Activated CD8-positive, alpha-beta memory T cell treated with anti-CD3 and anti-CD28 coated beads, Interleukin-2, amount 10 ng/mL, durations not matched to agents 7 days and 5 days (primary cell): ENCODE data around the gene SH3TC1. TPM values are rescaled to one million over a fixed set of nuclear protein-coding genes. Genes with fewer than 3 reads are reported as not detected.

Source experiments
- ATAC-seq: fragments of 150-1000 bp; cut with Tn5 transposase; one replicate; pipeline ENCODE4 v1.10.0; 2021; ENCODE audit warnings: moderate library complexity
- CTCF ChIA-PET: fragments of 350-600 bp; sonication (Branson Sonifier 250); formaldehyde crosslinking; loops from one replicate; lab custom pipeline; 2021; ENCODE audit warnings: antibody characterized with exemption; lab: Charles Lee
- DNase-seq: peaks from one replicate; pipeline ENCODE4 v3.0.0-alpha.2; 2020
- H3K27ac Mint-ChIP-seq: one replicate; pipeline ENCODE4 v1.8.0; 2021; ENCODE audit warnings: mild to moderate bottlenecking, mixed read lengths
- H3K27me3 Mint-ChIP-seq: one replicate; pipeline ENCODE4 v1.8.0; 2021; ENCODE audit warnings: mixed read lengths
- H3K36me3 Mint-ChIP-seq: one replicate; pipeline ENCODE4 v1.8.0; 2021; ENCODE audit warnings: mild to moderate bottlenecking, mixed read lengths
- H3K4me1 Mint-ChIP-seq: one replicate; pipeline ENCODE4 v1.8.0; 2021; ENCODE audit warnings: mixed read lengths
- H3K4me3 Mint-ChIP-seq: one replicate; pipeline ENCODE4 v1.8.0; 2021; ENCODE audit warnings: mild to moderate bottlenecking, moderate library complexity, mixed read lengths
- H3K9me3 Mint-ChIP-seq: one replicate; pipeline ENCODE4 v1.8.0; 2022; ENCODE audit warnings: low read depth, mixed read lengths
- total RNA-seq, 2 experiments: library from RNA; stranded (reverse); gene quantifications; one replicate each; pipeline ENCODE4 v1.2.3, GENCODE V29; 2021

The SH3TC1 gene
- total RNA-seq, 2 experiments from 2014 or later, result 6.0 to 10.7 TPM

- no peak for DNase-seq
- H3K27me3 Mint-ChIP-seq, result peaks cover 3% of the 10 kb centered on the region
- no peak for ATAC-seq
- H3K4me1 Mint-ChIP-seq, result peaks cover 23% of the 10 kb centered on the region
- H3K9me3 Mint-ChIP-seq, result no peaks in the 10 kb centered on the region
- H3K36me3 Mint-ChIP-seq, result no peaks in the 10 kb centered on the region
- H3K27ac Mint-ChIP-seq, result no peak overlapping the region
- H3K4me3 Mint-ChIP-seq, result no peak overlapping the region
- CTCF ChIA-PET, result interaction anchor here (0.6 to 1.6 kb wide), 3 partner anchors 13 to 75 kb away, joined by 3 to 7 read pairs (median 6); no protein-coding TSS in a partner anchor
These were observed 30.4 kb downstream of the SH3TC1 start for GRCh38 chr4:8229331-8229975.

DNA sequence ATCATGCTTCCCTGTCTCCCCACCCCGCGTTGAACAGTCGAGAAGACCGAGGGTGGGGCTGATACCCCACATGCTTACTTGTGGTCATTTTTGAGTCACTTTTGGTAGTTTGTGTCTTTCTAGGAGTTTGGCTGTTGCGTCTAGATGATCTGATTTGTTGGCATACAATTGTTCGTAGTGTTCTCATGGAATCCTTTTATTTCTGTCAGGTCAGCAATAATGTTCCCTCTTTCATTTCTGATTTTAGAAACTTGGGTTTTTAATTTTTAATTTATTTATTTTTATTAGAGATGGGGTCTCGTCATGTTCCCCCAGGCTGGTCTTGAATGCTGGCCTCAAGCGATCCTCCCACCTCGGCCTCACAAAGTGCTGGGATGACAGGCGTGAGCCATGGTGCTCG, 30.9 kb downstream of the SH3TC1 start:
- Mint-ChIP-seq H3K9me3 (no peaks in the 10 kb centered on the region), H3K36me3 (no peaks in the 10 kb centered on the region), H3K27ac (no peak overlapping the region), H3K4me1 (peaks cover 17% of the 10 kb centered on the region), H3K4me3 (no peak overlapping the region), H3K27me3 (peaks cover 3% of the 10 kb centered on the region)
- ATAC-seq (no peak), DNase-seq (no peak)
- CTCF ChIA-PET, result interaction anchor here (0.6 to 1.6 kb wide), 2 partner anchors 53 to 74 kb away, joined by 3 to 6 read pairs; no protein-coding TSS in a partner anchor

DNA sequence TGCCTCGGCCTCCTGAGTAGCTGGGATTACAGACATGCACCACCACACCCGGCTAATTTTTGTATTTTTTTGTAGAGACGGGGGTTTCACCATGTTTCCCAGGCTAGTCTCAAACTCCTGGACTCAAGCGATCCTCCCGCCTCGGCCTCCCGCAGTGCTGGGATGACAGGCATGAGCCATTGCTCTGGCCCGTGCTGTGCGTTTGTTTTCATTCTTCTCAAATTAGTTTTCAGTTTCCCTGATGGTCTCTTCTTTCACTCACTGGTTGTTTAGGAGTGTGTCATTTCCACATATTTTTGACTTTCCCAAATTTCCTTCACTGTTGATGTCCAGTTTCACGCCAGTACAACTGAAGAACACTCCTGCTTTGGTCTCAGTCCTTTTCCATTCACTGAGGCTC, 31.8 kb downstream of the SH3TC1 start:
- H3K4me3 Mint-ChIP-seq, result no peak overlapping the region

GRCh38 chr4:8231551-8232049, 32.5 kb downstream of the SH3TC1 start:
- no peak overlapping the region for H3K4me3 Mint-ChIP-seq
- H3K9me3 Mint-ChIP-seq, result no peaks in the 10 kb centered on the region
- CTCF ChIA-PET, result interaction anchor here (1.8 kb wide), 1 partner anchor 11 kb away, joined by 6 read pairs; no protein-coding TSS in a partner anchor
- H3K4me1 Mint-ChIP-seq, result peaks cover 9% of the 10 kb centered on the region
- H3K27ac Mint-ChIP-seq, result no peak overlapping the region
- peaks cover 3% of the 10 kb centered on the region for H3K27me3 Mint-ChIP-seq
- no peak for ATAC-seq
- H3K36me3 Mint-ChIP-seq, result no peaks in the 10 kb centered on the region
- no peak for DNase-seq

More for the DNA sequence above, 31.8 kb downstream of the SH3TC1 start:
- CTCF ChIA-PET, result interaction anchor here (0.7 to 1.8 kb wide), 2 partner anchors 12 to 173 kb away, joined by 4 to 6 read pairs; no protein-coding TSS in a partner anchor
- H3K9me3 Mint-ChIP-seq, result no peaks in the 10 kb centered on the region
- H3K4me1 Mint-ChIP-seq, result peaks cover 9% of the 10 kb centered on the region
- ATAC-seq, result no peak
- peaks cover 3% of the 10 kb centered on the region for H3K27me3 Mint-ChIP-seq
- no peak overlapping the region for H3K27ac Mint-ChIP-seq
- no peak for DNase-seq
- no peaks in the 10 kb centered on the region for H3K36me3 Mint-ChIP-seq

DNA sequence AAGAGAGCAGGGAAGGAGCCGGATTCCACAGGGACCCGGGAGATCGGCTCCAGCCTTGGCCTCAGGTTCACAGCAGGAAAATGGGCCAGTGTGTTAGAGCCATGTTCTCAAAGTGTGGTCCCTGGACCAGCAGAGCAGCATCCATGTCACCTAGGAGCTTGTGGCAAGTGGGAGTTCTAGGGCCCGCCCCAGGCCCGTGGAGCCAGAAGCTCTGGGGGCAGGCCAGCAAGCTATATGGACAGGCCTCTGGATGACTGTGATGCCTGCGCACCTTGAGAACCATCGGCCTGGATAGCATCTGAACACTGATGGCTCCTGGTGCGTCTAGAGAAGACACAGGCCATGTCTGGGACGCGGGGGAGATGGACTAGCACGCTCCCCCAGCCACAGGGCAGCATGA, 33.7 kb downstream of the SH3TC1 start:
- Mint-ChIP-seq H3K4me1 (peaks cover 9% of the 10 kb centered on the region), H3K27me3 (peaks cover 3% of the 10 kb centered on the region), H3K27ac (no peak overlapping the region), H3K4me3 (no peak overlapping the region), H3K9me3 (no peaks in the 10 kb centered on the region), H3K36me3 (no peaks in the 10 kb centered on the region)
- CTCF ChIA-PET, result interaction anchor here (1.8 kb wide), 1 partner anchor 10 kb away, joined by 6 read pairs; no protein-coding TSS in a partner anchor
- ATAC-seq (no peak), DNase-seq (no peak)

GRCh38 chr4:8233672-8234484, 34.8 kb downstream of the SH3TC1 start:
- CTCF ChIA-PET, result no interaction called here
- H3K36me3 Mint-ChIP-seq, result no peaks in the 10 kb centered on the region
- no peak for ATAC-seq

DNA sequence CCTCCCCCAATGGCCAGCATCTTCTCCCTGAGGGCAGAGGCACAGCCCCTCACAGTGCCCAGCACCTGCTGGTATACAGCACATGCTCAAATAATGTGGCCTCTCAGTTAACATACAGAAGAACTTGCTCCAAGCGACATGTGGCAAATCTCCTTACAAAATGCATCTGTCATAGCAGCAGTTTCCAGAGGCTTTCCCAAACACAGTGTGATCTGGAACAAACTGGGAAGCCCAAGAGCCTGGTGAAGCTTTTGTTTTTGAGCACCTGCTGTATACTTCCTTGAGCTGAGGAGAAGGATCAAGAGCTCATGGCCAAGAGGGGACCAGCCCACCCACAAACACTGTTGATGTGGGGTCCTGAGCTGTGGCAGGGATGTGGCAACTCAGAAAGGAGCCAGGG, 35.6 kb downstream of the SH3TC1 start:
- Mint-ChIP-seq H3K36me3 (no peaks in the 10 kb centered on the region), H3K4me3 (no peak overlapping the region), H3K9me3 (no peaks in the 10 kb centered on the region), H3K27me3 (peaks cover 3% of the 10 kb centered on the region), H3K27ac (no peak overlapping the region), H3K4me1 (no peaks in the 10 kb centered on the region)
- ATAC-seq (no peak), DNase-seq (no peak)
- CTCF ChIA-PET, result no interaction called here

More at GRCh38 chr4:8233672-8234484, 34.8 kb downstream of the SH3TC1 start:
- no peak overlapping the region for H3K4me3 Mint-ChIP-seq
- H3K4me1 Mint-ChIP-seq, result peaks cover 3% of the 10 kb centered on the region
- H3K9me3 Mint-ChIP-seq, result no peaks in the 10 kb centered on the region
- DNase-seq, result no peak
- peaks cover 3% of the 10 kb centered on the region for H3K27me3 Mint-ChIP-seq
- H3K27ac Mint-ChIP-seq, result no peak overlapping the region

GRCh38 chr4:8235224-8235623, 36.1 kb downstream of the SH3TC1 start:
- DNase-seq (no peak), ATAC-seq (no peak)
- H3K27ac Mint-ChIP-seq, result no peak overlapping the region
- H3K9me3 Mint-ChIP-seq, result no peaks in the 10 kb centered on the region
- CTCF ChIA-PET, result interaction anchor here (1.1 to 1.4 kb wide), 2 partner anchors 58 to 169 kb away, joined by 3 to 5 read pairs; no protein-coding TSS in a partner anchor
- H3K4me1 Mint-ChIP-seq, result no peaks in the 10 kb centered on the region
- no peak overlapping the region for H3K4me3 Mint-ChIP-seq
- peaks cover 3% of the 10 kb centered on the region for H3K27me3 Mint-ChIP-seq
- H3K36me3 Mint-ChIP-seq, result no peaks in the 10 kb centered on the region

DNA sequence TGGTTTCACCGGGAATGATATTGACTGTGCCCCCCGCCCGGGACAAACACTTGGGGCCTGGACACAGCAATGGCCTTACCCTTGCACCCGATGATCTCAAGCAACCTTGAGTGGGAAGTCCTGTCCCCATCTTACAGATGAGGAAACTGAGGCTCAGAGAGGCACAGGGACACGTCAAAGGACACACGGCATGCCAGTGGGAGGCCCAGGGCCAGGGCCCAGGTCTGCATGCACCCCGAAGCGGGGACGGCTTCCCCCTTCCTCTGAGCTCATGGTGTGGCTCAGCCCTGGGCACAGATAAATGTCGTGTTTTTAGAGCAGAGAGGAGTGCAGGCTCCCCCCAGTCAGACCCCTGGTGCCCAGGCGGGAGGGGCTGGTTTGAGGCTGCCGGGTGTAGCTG, 36.6 kb downstream of the SH3TC1 start:
- Mint-ChIP-seq H3K36me3 (no peaks in the 10 kb centered on the region), H3K27ac (no peak overlapping the region), H3K4me1 (no peaks in the 10 kb centered on the region), H3K9me3 (no peaks in the 10 kb centered on the region), H3K27me3 (no peaks in the 10 kb centered on the region), H3K4me3 (no peak overlapping the region)
- ATAC-seq, result no peak
- CTCF ChIA-PET, result interaction anchor here (1.1 to 1.4 kb wide), 2 partner anchors 59 to 168 kb away, joined by 3 to 5 read pairs; no protein-coding TSS in a partner anchor
- DNase-seq, result no peak

DNA sequence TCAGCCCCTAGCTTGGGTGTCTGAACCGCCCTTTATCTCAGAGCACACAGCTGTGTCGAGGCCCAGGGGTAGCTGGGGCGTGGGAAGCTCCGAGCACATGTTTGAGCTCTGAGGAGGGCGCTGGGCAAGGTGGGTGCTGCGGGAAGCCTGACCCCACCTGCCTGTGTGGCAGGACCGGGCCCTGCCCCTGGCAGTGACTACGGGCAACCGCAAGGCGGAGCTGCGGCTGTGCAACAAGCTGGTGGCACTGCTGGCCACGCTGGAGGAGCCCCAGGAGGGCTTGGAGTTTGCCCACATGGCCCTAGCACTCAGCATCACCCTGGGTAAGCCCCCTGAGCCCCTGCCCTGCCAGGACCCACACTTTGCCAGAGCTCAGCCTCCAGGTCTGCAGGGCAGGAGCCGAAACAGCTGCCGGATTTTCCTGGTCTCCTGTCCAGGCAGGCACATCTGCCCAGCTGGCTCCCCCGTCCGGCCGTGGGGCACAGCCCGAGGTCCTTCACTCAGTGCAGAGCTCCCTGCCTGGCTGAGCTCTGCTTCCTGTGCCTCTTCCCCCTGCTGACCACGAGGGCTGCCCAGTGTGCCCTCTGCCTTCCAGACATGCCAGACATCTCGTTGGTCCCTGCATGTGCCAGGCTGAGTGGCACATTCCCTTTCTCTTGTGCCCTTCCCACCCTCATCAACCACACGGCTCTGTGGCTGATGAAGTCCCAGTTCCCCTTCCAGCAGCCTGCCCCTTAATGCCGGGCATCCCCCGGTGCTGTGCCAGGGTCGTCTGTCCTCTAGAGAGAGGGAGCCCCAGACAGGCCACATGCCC, 37.2 kb downstream of the SH3TC1 start:
- no peaks in the 10 kb centered on the region for H3K27me3 Mint-ChIP-seq

GRCh38 chr4:8236920-8237195, 37.8 kb downstream of the SH3TC1 start:
- Mint-ChIP-seq H3K9me3 (no peaks in the 10 kb centered on the region), H3K36me3 (no peaks in the 10 kb centered on the region), H3K4me1 (peaks cover under 1% of the 10 kb centered on the region), H3K27me3 (no peaks in the 10 kb centered on the region), H3K4me3 (no peak overlapping the region), H3K27ac (no peak overlapping the region)
- CTCF ChIA-PET, result no interaction called here
- DNase-seq (no peak), ATAC-seq (no peak)

More for the DNA sequence above, 37.2 kb downstream of the SH3TC1 start:
- no peaks in the 10 kb centered on the region for H3K4me1 Mint-ChIP-seq
- no peaks in the 10 kb centered on the region for H3K9me3 Mint-ChIP-seq
- DNase-seq, result no peak
- no peak overlapping the region for H3K27ac Mint-ChIP-seq
- H3K36me3 Mint-ChIP-seq, result no peaks in the 10 kb centered on the region
- ATAC-seq, result no peak
- CTCF ChIA-PET, result interaction anchor here (1.1 to 1.4 kb wide), 2 partner anchors 60 to 168 kb away, joined by 3 to 5 read pairs; no protein-coding TSS in a partner anchor
- H3K4me3 Mint-ChIP-seq, result no peak overlapping the region

GRCh38 chr4:8237256-8237989, 38.3 kb downstream of the SH3TC1 start:
- Mint-ChIP-seq H3K27ac (no peak overlapping the region), H3K4me3 (no peak overlapping the region), H3K9me3 (no peaks in the 10 kb centered on the region), H3K4me1 (peaks cover 1% of the 10 kb centered on the region), H3K27me3 (no peaks in the 10 kb centered on the region), H3K36me3 (no peaks in the 10 kb centered on the region)
- CTCF ChIA-PET, result interaction anchor here (0.8 kb wide), 1 partner anchor 61 kb away, joined by 5 read pairs; no protein-coding TSS in a partner anchor
- ATAC-seq (no peak), DNase-seq (no peak)
